HG03097 (cell line): ENCODE results near the gene MS4A1.
"Not testable (repeated sequence)": the region's sequence is repeated elsewhere in the genome, so short reads cannot be mapped to it uniquely, and the experiment has no call there.

Experiments used
- ATAC-seq: cut with Tn5 transposase; IDR thresholded peaks from one replicate; pipeline ENCODE4 v1.9.1; 2021; ENCODE audit not compliant: unreplicated experiment, low FRiP score

The MS4A1 gene

DNA sequence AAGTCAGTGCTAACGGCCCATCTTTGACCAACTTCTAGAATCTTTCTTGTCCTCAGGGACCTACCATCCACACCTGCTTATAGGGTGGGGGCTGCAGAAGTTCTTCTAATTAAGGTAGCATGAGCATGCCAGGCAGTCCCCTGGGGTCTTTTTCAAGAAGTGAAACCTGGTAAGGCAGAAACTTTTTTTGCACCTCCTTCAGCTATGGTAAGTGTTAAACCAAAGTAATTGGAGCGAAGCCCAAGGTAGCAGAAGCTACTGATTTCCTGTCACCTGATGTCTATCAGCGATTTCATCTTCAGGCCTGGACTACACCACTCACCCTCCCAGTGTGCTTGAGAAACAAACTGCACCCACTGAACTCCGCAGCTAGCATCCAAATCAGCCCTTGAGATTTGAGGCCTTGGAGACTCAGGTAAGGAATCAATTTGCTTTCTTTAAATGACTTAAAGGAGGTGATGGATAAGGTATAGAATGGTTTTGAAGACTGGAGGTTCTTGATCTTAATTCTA lies at the start of gene MS4A1:
MS4A1 (plus strand) TSS at position 317 of the 512 bp plus-strand sequence. CDS start 6,528 bp downstream, outside the sequence.
- peak; percentile 88 for ATAC-seq

DNA sequence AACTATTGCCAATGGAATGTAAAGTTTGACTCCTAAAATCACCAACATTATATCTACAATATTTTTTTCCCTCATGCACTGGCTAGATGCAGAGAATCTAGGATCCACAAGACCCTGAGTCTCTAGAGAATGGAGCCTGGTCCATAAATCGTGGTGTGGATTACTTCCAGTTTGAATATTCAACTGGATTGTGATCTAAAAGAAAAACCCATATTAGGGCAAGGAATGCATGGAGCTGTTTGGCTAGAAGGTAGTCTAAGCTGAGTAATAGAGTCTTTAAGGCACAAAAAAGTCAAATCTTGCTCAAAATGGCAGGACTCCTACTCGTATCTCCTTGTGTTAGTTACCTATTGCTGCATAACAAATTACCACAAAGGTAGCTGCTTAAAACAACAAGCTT lies 35.6 kb upstream of the MS4A1 start:
- ATAC-seq: no peak

DNA sequence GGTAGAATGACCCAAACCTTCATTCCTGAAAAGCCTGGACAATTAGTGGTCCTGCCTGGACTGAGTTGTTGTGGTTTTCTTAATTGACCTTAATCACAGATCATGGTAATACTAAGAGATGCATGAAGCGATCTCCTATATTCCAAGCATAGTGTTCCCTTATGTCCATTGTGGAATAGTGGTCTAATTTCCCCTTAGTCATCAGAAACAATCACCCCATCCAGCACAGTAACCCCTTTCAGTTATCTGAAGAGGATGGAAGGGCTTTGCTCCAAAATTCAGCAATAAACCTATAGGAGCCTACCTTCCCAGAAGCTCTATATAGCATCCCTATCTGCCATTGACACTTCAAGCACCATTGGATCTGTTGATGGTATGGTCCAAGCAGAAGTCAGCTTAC lies 33.0 kb upstream of the MS4A1 start:
- ATAC-seq: no peak

DNA sequence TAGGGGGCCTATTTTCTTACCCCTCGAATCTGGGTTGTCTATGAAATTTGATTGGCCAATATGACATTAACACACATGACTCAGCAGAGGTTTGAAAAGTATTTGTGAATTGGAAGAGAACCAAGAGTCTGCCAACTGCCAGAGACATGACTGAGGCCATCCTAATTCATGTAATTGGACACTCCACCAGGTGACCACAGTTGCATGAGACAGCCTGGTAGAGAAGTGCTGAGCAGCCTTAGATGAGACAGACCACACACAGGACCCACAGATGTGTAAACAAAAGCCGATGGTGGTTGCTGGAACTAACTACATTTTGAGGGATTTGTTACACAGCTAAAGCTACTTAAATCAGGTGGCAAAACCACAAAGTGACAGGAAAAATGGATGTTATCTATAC lies 27.1 kb upstream of the MS4A1 start:
- no peak for ATAC-seq

DNA sequence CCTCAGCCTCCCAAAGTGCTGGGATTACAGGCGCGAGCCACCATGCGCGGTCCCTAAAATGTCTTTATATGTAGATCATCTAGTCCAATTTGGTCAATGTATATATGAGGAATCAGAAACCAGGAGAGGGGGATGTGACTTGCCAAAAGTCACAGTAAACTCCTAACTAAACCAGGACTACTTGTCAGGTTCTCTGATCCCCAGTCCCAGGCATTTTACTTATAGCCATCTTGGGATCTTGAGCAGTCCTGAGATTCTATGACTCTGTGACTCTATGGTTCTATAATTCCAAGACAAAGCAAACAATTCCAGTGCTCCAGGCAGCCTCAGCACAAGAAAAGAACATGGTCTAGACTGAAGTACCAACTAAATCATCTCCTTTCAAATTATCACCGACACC lies 26.4 kb upstream of the MS4A1 start, which contains the start of gene MS4A5:
MS4A5 (plus strand) TSS at position 301 of the 400 bp plus-strand sequence. CDS start 103 bp downstream, outside the sequence.
- no peak for ATAC-seq

DNA sequence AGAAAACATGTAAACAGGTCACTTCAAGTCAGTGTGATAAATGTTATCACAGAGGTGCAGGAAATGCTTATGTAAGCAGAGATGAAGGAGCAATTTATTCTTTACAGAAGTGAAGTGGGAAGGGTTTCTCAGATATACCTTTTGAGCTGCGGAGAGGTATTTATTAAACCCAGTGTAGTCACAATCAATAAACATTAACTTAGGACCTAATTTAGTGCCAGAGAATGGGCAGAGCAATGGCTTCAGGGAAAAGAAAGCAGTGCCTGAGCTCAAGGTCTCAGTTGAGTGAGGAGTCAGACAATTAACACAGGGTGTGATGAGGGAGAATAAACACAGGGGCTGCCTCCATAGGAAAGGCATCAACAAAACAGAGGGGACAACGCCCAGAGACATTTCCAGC lies 24.4 kb upstream of the MS4A1 start:
- no peak for ATAC-seq

DNA sequence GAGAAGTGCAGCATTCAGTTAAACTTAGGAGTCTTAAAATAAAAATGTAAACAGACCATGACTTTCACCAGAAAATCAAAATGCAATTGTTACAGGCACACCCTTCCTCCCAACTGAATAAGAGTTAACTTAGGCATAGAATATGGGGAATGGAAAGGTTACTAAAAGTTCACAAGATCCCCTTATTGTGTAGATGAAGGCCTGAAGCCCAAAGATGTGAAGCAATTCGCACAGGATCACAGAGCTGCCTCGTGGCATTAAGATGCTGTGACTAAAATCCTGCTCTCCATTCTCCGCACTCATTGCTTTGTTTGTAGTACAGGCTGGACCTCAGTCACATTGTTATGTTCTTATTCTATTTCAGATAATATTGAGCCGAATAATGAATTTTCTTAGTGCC lies 22.2 kb upstream of the MS4A1 start:
- ATAC-seq: no peak

DNA sequence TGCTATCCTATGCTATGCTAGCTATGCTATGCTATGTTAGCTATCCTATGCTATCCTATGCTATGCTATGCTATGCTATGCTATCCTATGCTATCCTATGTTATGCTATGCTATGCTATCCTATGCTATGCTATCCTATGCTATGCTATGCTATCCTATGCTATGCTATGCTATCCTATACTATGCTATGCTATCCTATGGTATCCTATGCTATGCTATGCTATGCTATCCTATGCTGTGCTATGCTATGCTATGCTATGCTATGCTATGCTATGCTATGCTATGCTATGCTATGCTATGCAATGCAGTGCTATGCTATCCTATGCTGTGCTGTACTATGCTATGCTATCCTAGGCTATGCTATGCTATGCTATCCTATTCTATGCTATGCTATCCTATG lies 8.6 kb upstream of the MS4A1 start:
- no peak for ATAC-seq

DNA sequence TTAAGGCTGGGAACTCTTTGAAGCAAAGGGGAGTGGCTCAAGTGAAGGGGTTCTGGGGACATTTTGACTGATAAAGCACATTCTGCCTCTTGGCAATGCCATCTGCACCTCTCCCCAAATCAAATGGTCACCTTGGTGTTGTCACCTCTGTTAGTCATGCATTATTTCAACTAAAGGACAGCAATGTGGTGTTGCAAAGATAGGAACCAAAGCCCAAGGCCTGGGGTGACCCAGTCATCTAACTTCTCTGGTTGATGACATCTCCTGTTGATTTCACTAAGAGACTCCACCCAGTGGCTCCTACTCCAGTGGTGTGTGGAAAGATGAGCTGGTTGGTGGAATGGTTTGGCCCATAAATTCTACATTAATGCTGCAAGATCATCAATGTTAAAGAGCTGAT lies 7.8 kb upstream of the MS4A1 start:
- ATAC-seq: no peak

DNA sequence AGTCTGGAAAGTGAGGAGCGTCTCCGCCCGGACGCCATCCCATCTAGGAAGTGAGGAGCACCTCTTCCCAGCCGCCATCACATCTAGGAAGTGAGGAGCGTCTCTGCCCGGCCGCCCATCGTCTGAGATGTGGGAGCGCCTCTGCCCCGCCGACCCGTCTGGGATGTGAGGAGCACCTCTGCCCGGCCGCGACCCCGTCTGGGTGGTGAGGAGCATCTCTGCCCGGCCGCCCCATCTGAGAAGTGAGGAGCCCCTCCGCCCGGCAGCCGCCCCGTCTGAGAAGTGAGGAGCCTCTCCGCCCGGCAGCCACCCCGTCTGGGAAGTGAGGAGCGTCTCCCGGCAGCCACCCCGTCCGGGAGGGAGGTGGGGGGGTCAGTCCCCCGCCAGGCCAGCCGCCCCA lies 4.5 kb upstream of the MS4A1 start:
- not testable (repeated sequence) for ATAC-seq

DNA sequence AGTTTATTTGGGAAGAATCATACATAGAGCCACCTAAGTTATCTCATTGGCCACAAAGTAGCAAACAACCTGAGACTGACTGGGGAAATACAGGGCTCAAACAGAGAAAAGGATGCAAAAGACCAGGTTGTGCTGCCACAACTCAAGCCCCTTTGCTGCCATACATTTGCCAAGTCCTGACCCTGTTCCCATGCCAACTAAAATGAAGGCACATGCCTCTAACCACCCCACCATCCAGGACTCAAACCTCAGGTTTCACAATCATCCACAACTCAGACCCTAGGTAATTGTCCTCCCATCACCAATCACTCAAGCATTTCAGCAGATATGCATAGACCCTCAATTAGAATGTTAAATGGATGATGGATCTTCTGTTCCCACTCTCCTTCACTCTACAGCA lies 1.4 kb upstream of the MS4A1 start:
- ATAC-seq: no peak

DNA sequence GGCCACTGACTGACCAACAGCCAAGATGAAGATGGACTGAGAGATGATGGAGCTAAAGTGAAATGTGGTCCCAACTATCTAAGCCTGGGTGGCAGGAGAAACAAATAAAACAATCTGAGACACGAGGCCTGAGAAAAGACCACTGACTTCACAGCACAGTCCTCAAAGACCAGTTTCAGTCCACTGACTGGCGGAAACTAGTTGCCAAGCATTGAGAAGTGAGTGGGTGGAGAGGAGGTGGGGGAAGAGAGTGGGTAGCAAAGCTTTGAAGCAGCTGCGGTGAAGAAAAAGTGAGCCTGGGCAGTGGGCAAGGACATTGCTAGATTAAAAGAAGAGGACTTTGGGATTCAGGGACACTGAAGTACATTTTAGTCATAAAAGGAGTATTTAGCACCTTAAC lies 1.9 kb downstream of the MS4A1 start:
- no peak for ATAC-seq

DNA sequence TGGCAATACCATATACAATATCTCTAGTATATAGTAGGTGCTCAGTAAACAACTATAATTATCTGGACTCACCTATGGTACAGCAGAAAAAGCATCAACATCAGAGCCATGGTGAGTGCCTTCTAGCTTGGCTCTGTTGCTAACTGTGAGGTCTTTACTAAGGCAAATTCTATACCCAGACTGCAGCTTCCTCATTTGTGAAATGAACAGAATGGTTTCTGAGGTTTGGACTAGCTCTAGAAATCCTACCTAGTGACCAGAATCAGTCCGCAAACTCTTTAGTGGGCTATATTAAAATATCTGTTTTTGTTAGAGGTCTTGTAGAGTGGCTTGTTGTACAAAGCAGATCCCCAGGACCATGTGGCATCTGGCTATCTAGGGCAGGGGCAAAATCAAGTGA lies 3.7 kb downstream of the MS4A1 start:
- ATAC-seq: no peak

DNA sequence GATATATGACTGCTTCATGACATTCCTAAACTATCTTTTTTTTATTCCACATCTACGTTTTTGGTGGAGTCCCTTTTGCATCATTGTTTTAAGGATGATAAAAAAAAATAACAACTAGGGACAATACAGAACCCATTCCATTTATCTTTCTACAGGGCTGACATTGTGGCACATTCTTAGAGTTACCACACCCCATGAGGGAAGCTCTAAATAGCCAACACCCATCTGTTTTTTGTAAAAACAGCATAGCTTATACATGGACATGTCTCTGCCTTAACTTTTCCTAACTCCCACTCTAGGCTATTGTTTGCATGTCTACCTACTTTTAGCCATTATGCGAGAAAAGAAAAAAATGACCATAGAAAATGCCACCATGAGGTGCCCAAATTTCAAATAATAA lies 13.2 kb downstream of the MS4A1 start:
- no peak for ATAC-seq

DNA sequence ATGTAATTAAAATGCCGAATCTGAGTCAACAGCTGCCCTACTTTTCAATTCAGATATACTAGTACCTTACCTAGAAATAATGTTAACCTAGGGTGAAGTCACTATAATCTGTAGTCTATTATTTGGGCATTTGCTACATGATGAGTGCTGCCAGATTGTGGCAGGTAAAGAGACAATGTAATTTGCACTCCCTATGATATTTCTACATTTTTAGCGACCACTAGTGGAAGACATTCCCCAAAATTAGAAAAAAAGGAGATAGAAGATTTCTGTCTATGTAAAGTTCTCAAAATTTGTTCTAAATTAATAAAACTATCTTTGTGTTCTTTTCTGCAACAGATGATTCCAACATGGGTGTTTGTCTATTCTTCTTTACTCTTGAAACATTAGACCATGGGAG lies 14.1 kb downstream of the MS4A1 start:
- no peak for ATAC-seq

DNA sequence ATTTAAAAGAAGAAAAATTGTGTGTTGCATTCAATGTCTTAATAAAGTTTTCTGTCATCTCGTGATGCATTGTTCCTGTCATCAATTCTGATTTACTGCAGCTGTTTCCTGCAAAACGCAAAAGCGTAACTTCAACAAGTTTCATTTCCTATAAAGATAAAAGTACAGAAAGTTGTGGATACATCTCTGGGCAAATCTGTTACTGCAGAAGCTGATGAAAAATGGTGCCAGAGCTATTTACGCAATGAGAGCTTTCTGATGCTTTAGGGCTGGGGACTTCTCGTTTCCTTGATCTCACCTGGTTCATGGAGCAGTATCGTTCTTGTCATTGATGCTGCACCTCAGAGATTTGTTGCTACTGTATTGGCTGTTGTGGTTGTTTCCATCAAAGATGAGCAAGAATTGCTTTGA lies 21.4 kb downstream of the MS4A1 start:
- ATAC-seq: no peak

DNA sequence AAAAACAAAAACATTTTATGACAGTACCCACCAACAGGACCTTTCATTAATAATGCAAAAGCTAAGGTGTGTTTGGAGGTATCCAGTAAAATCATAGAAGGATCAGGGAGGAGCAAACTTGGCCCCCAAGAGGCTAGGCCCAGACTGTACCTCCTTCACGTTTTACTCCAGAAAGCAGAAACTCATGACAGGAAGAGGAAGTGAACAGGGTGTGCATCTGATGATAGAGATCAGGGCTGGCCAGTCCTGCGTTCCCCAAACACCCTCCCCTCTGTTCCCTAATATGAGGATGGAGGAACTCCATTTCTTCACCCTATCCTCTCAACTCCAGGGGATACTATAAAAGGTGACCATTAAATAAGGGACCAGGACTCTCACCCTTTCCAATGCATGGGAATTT lies 26.7 kb downstream of the MS4A1 start:
- ATAC-seq: no peak

DNA sequence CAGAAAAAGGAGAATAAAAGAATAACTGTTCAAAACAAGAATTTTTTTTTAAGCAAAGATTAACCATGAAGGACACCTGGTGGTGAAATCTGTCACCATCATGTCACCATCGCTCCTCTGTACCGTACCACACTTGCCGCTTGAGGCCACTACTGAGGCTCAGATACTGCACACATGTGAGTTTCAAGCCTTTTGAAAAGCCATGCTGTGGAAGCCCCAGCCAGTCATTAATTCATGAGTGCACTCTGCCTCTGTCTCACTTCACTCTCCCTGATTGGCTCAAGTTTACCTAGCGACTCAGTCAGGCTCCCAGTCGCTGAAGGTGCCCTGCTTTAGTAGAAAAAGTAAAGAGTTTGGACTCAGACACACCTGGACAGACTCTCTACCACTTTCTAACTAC lies 30.3 kb downstream of the MS4A1 start:
- ATAC-seq: peak; percentile 95

DNA sequence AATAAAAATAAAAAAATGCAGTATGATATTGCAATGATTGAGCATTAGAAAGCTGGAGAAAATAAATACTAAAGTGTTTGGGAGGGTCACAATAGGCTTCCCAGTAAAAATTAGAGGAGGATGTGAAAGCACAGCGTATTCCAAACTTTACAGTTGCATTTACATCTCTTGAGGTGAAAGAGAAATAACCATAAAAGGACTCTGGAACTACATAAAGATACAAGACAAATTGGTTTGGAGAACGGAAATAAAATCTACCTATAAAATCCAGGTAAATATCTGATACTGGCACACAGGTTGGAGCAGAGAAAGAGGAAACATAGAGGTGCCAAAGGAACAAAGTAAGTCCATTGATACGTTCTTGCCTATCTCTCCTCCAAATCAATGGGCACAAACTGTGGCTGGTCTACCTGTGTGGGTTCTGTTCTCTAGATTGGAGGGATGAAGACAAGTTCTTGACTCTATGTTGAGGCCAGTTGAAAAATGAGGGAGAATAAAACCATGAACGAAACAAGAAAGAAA lies 36.9 kb downstream of the MS4A1 start, which contains the start of gene MS4A12:
MS4A12 (plus strand) TSS at position 291 of the 522 bp plus-strand sequence. CDS start 4,541 bp downstream, outside the sequence.
- ATAC-seq: no peak

DNA sequence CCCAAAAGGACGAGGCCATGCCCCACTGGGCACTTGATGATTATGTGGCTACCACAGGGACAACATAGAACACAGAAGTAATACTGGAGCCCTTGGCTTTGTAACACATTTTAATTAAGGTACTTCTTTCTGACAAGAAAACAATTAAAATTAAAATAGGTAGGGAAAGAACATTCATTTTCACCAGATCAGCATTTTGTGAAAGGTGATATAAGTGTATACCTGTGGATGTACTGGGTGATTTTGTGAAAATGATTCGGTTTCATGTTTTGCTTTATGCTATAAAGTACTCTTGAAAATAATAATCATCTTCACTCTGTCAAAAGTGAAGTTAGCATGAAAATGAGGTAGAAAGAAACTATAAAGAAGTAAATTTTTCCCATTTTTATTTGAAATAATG lies 37.8 kb downstream of the MS4A1 start:
- no peak for ATAC-seq

DNA sequence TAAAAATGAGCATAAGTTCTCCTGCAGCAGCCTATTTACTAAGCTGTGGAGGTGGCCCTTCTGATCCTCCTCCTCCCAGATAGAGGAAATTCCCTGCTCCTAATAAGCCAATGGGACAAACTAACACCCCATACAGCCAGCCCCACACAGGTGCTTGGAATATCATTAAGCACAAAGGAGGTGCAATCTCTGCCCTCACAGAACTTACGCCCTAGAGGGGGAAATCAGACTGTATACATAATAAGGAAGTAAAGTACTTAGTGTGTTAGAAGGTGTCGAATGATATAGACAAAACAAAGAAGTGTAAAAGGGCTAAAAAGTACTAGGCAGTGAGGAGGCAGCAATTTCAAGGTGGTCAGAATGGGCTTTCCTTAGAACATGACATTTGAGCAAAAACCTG lies 42.8 kb downstream of the MS4A1 start:
- no peak for ATAC-seq

DNA sequence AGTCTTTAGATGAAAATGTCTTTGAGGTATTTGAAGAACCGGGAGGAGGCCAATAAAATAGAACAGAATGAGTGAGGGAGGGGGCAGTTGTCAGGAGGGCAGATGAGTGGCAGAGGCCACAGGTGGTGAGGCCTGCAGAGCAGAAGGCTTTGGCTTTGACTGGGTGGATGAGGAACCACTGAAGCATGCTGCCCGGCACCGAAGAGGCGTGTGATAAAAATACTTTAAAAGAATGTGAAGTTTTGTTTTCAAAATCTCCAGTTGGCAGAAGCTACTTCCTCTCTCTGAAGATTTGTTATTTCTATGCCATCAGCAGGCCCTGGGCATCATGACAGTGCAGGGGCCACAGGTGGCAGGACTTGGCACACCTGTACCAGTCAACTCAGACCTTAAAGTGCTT lies 43.2 kb downstream of the MS4A1 start:
- ATAC-seq: no peak
